CD14-positive monocyte (primary cell): Measurements from ENCODE around the gene FAM167B. TPM values are rescaled to one million over a fixed set of nuclear protein-coding genes. Genes with fewer than 3 reads are reported as not detected.
A peak's percentile ranks its signal among the peaks of the same experiment; 100 is the strongest.

Source experiments
- DNase-seq, 3 donors: peaks; one replicate each; pipeline ENCODE4 v3.0.0-alpha.2; 2011 to 2022
- H2AFZ ChIP-seq: 2 replicates; pipeline ENCODE4 v1.6.0; 2012; ENCODE audit warnings: mild to moderate bottlenecking, low read depth, low read length, inconsistent platforms; ENCODE audit not compliant: insufficient read depth, poor library complexity, severe bottlenecking
- H3K27ac ChIP-seq, 2 donors: 1 replicate in 1 of 2; 2 replicates in 1 of 2; pipeline ENCODE4 v1.5.1; 2012 to 2013; ENCODE audit warnings: low read length in 2 of 2, control low read depth in 1 of 2, inconsistent platforms in 1 of 2, low read depth in 1 of 2, mild to moderate bottlenecking in 1 of 2
- H3K27me3 ChIP-seq, 2 donors: one replicate each; pipeline versions ENCODE4 v1.6.0 to v1.6.1; 2011 to 2013; ENCODE audit warnings: low read length in 2 of 2; ENCODE audit not compliant: control insufficient read depth in 2 of 2, insufficient read depth in 2 of 2
- H3K36me3 ChIP-seq, 2 donors: replicated peaks in 1 of 2; 1 replicate in 1 of 2; 2 replicates in 1 of 2; pipeline versions ENCODE4 v1.5.1 to v1.6.1; 2012 to 2013; ENCODE audit warnings: low read length in 2 of 2, control low read depth in 1 of 2, inconsistent platforms in 1 of 2, mild to moderate bottlenecking in 1 of 2; ENCODE audit not compliant: insufficient read depth in 2 of 2, control insufficient read depth in 1 of 2
- H3K4me1 ChIP-seq, 2 donors: 1 replicate in 1 of 2; 2 replicates in 1 of 2; pipeline versions ENCODE4 v1.5.1 to v1.6.1; 2012 to 2013; ENCODE audit warnings: low read length in 2 of 2, control low read depth in 1 of 2, inconsistent platforms in 1 of 2, mild to moderate bottlenecking in 1 of 2, moderate library complexity in 1 of 2; ENCODE audit not compliant: insufficient read depth in 2 of 2, control insufficient read depth in 1 of 2
- H3K4me2 ChIP-seq: replicated peaks from 2 replicates; pipeline ENCODE3; 2012; ENCODE audit warnings: low read length, moderate library complexity, mild to moderate bottlenecking; ENCODE audit not compliant: poor library complexity, severe bottlenecking; ENCODE audit errors: extremely low read depth
- H3K4me3 ChIP-seq, 3 experiments: fragments of 200-600 bp in 1 of 3; sonication (generic) in 1 of 3; replicated peaks in 1 of 3; 1 replicate in 2 of 3; 2 replicates in 1 of 3; pipeline ENCODE4 v1.5.1; 2011 to 2013; ENCODE audit warnings: low read length in 3 of 3, mild to moderate bottlenecking in 3 of 3, control low read depth in 2 of 3, low read depth in 2 of 3, inconsistent platforms in 1 of 3, moderate library complexity in 1 of 3
- H3K79me2 ChIP-seq: 2 replicates; pipeline ENCODE4 v1.6.0; 2012; ENCODE audit warnings: mild to moderate bottlenecking, control low read depth, inconsistent platforms, low read length, moderate library complexity; ENCODE audit not compliant: insufficient read depth
- H3K9ac ChIP-seq: 2 replicates; pipeline ENCODE4 v1.6.0; 2017; ENCODE audit warnings: low read length, mild to moderate bottlenecking; ENCODE audit not compliant: insufficient read depth, poor library complexity, severe bottlenecking
- H3K9me3 ChIP-seq, 2 donors: replicated peaks in 1 of 2; 1 replicate in 1 of 2; 2 replicates in 1 of 2; pipeline versions ENCODE4 v1.5.1 to v1.6.1; 2012 to 2013; ENCODE audit warnings: low read length in 2 of 2, control low read depth in 1 of 2; ENCODE audit not compliant: control insufficient read depth in 1 of 2, insufficient read depth in 1 of 2
- H4K20me1 ChIP-seq: 2 replicates; pipeline ENCODE4 v1.6.0; 2012; ENCODE audit warnings: mild to moderate bottlenecking, low read length, control low read depth, moderate library complexity; ENCODE audit not compliant: insufficient read depth
- H3K27ac Mint-ChIP-seq, 7 donors: one replicate each; pipeline ENCODE4 v1.8.0; 2020; ENCODE audit warnings: mild to moderate bottlenecking in 7 of 7, mixed read lengths in 7 of 7, moderate library complexity in 6 of 7, inconsistent platforms in 2 of 7
- H3K27me3 Mint-ChIP-seq, 3 donors: one replicate each; pipeline ENCODE4 v1.8.0; 2021 to 2022; ENCODE audit warnings: low read depth in 3 of 3, mild to moderate bottlenecking in 3 of 3, mixed read lengths in 3 of 3, moderate library complexity in 3 of 3, inconsistent platforms in 1 of 3
- H3K36me3 Mint-ChIP-seq, 2 donors: one replicate each; pipeline ENCODE4 v1.8.0; 2020; ENCODE audit warnings: mixed read lengths in 2 of 2, inconsistent platforms in 1 of 2, mild to moderate bottlenecking in 1 of 2
- H3K4me1 Mint-ChIP-seq: one replicate; pipeline ENCODE4 v1.8.0; 2020; ENCODE audit warnings: mild to moderate bottlenecking, mixed read lengths
- H3K4me3 Mint-ChIP-seq, 2 donors: one replicate each; pipeline ENCODE4 v1.8.0; 2020; ENCODE audit warnings: mild to moderate bottlenecking in 2 of 2, mixed read lengths in 2 of 2, moderate library complexity in 1 of 2
- H3K9me3 Mint-ChIP-seq, 7 donors: one replicate each; pipeline ENCODE4 v1.8.0; 2020 to 2022; ENCODE audit warnings: mixed read lengths in 7 of 7, mild to moderate bottlenecking in 6 of 7, moderate library complexity in 6 of 7, inconsistent platforms in 2 of 7
- WGBS: methylation state at CpG from one replicate; pipeline ENCODE4 v1.1.5; 2013; ENCODE audit warnings: missing lambda C conversion rate; ENCODE audit not compliant: insufficient coverage; 5-methylcytosine and 5-hydroxymethylcytosine counted together
- intact Hi-C, 2 donors: fragments of 100-400 bp; cut with micrococcal nuclease; formaldehyde crosslinking; loops; one replicate each; pipeline versions ENCODE4 v1.15.0 to v1.15.1; 2023
- polyA plus RNA-seq, 3 donors: library from polyadenylated mRNA; depleted of rRNA in 1 of 3; unstranded in 2 of 3; stranded (reverse) in 1 of 3; fragments of 300-500 nt in 2 of 3; fragments of >200 nt in 1 of 3; fragmentation: Illumina TruSeq in 2 of 3; gene quantifications; 1 replicate in 2 of 3; 2 replicates in 1 of 3; pipeline ENCODE4 v1.2.3, GENCODE V29; 2012 to 2021
- TF ChIP-seq, protein P1 (sequence below): fragments of 200-600 bp; IDR thresholded peaks from one replicate; pipeline ENCODE4 v1.8.0; 2022; ENCODE audit warnings: antibody characterized with exemption, mild to moderate bottlenecking

Gene FAM167B
- polyA plus RNA-seq, 3 donors = not detected

DNA sequence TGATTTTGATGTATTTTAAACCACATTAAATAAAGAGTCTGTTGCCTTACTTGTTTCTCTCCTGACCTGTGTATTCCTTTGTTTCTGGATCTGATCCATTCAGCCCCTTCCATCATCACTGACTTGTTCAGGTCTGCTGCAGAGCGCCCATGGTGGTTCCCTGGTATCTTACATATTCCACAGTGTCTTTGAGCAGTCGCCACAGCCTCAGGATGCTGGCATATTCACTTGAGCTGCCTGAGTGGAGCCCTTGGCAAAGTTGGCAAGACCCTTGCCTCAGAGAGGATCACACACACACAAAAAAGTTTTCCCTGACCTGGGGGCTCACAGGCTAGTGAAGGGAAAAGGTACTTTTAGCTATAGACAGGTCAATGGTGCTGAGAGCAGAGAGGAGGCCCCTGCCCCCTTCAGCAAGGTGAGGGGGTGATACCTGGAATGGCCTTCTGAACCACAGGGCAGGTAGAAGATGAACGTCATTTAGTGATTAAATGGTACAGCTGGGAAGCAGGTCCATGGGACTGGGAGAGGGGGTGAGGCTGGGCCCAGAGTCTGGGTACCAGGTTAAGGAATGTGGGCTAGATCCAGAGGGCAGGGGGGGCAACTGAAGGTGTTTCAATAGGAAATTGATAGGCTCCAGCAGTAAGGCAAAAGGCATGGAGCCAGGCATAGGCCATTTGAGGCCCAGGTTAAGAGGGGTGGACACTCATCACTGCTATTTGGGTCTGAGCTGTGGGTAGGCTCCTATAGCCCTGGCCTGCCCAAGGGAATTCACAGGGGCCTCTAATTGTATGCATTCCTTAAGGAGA lies 48.6 kb upstream of the FAM167B start:
- Histone ChIP-seq H3K27me3 (no peaks in the 10 kb centered on the region), H3K36me3 (peaks cover 40 to 50% of the 10 kb centered on the region in 2 donors), H3K9me3 (no peaks in the 10 kb centered on the region), H3K4me1 (peaks cover 22 to 24% of the 10 kb centered on the region in 2 donors), H3K79me2 (no peaks in the 10 kb centered on the region), H3K4me3 (no peak overlapping the region), H3K9ac (no peak overlapping the region), H4K20me1 (no peaks in the 10 kb centered on the region), H3K27ac (peak overlapping the region in 1 of 2 donors; percentile 14), H3K4me2 (no peak overlapping the region), H2AFZ (no peak overlapping the region)
- intact Hi-C loops = no loop called here
- Mint-ChIP-seq H3K4me1 (peaks cover 24% of the 10 kb centered on the region), H3K27ac (peak overlapping the region in 3 of 7 donors; percentile 50 to 70 (median 65)), H3K36me3 (peaks cover 43 to 48% of the 10 kb centered on the region in 2 donors), H3K27me3 (peaks cover 0 to 7% (median 6%) of the 10 kb centered on the region in 3 donors), H3K9me3 (peaks cover 0 to 1% (median 0%) of the 10 kb centered on the region in 7 donors), H3K4me3 (no peak overlapping the region)
- 94% methylated on average over 3 of the region's 3 CpGs for WGBS
- TF ChIP-seq, protein P1, sequence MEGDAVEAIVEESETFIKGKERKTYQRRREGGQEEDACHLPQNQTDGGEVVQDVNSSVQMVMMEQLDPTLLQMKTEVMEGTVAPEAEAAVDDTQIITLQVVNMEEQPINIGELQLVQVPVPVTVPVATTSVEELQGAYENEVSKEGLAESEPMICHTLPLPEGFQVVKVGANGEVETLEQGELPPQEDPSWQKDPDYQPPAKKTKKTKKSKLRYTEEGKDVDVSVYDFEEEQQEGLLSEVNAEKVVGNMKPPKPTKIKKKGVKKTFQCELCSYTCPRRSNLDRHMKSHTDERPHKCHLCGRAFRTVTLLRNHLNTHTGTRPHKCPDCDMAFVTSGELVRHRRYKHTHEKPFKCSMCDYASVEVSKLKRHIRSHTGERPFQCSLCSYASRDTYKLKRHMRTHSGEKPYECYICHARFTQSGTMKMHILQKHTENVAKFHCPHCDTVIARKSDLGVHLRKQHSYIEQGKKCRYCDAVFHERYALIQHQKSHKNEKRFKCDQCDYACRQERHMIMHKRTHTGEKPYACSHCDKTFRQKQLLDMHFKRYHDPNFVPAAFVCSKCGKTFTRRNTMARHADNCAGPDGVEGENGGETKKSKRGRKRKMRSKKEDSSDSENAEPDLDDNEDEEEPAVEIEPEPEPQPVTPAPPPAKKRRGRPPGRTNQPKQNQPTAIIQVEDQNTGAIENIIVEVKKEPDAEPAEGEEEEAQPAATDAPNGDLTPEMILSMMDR = no peak
- DNase-seq = no peak

DNA sequence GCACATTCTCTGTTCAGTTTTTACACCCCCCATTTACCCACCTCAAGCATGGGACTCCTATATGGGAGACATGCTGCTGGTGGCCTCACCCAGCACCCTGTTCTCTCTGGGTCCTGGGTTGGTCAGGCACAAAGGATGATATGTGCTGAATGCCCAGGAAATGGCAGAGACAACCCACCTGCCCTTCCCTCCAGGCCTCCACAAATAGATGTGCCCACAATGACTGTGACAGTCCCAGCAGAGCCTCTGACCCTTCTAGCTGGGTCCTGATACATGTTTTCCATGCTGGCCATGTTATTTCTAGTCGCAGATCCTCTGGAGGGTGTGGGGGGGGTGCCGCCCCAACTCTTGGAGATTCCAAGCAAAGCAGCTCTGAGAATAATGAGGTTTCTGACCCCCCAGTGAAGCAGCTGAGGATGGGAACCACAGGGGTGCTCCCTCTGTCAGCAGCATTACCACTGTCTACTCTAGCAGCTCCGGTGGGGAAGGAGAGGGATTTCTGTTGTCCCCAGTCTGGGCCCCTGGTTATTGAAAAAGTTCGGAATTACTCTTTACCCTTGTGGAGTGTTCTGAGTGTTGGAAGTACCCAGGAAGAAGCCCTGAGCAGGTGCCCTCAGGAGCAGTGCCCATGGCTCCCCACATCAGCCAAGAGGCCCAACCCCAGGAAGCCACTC lies 47.8 kb upstream of the FAM167B start:
- H3K36me3 ChIP-seq = peaks cover 33 to 43% of the 10 kb centered on the region in 2 donors
- Mint-ChIP-seq H3K4me3 (no peak overlapping the region), H3K27ac (peak overlapping the region in 2 of 7 donors; percentile 28 to 77), H3K27me3 (peaks cover 0 to 7% (median 6%) of the 10 kb centered on the region in 3 donors), H3K4me1 (peaks cover 24% of the 10 kb centered on the region), H3K9me3 (no peaks in the 10 kb centered on the region), H3K36me3 (peaks cover 37 to 41% of the 10 kb centered on the region in 2 donors)
- H3K27ac ChIP-seq = no peak overlapping the region
- TF ChIP-seq, protein P1 = no peak
- H3K4me3 ChIP-seq = no peak overlapping the region
- DNase-seq = no peak
- 100% methylated on average over 1 of the region's 4 CpGs for WGBS
- H3K9me3 ChIP-seq = no peaks in the 10 kb centered on the region
- no peaks in the 10 kb centered on the region for H3K79me2 ChIP-seq
- no peaks in the 10 kb centered on the region for H3K27me3 ChIP-seq
- H3K9ac ChIP-seq = no peak overlapping the region
- no peak overlapping the region for H3K4me2 ChIP-seq
- H4K20me1 ChIP-seq = no peaks in the 10 kb centered on the region
- H2AFZ ChIP-seq = no peak overlapping the region
- intact Hi-C loops = no loop called here
- peaks cover 22 to 24% of the 10 kb centered on the region in 2 donors for H3K4me1 ChIP-seq
